Measurements from ENCODE around the gene AMOT.

- TF ChIP-seq CTCF (IDR thresholded peaks at IDR 0.05; ENCODE audit: poor library complexity, severe bottlenecking) (no peak), RAD21 (conservative IDR thresholded peaks at IDR 0.05) (no peak), EZH2 (IDR thresholded peaks at IDR 0.05; ENCODE audit: borderline replicate concordance, insufficient read depth, low read length, poor library complexity, severe bottlenecking) (no peak), POLR2AphosphoS5 (IDR thresholded peaks at IDR 0.05) (no peak), TAF1 (IDR thresholded peaks at IDR 0.05; ENCODE audit: low read depth) (no peak), EP300 (conservative IDR thresholded peaks at IDR 0.05; ENCODE audit: poor library complexity, severe bottlenecking) (no peak), MXI1 (conservative IDR thresholded peaks at IDR 0.05; ENCODE audit: poor library complexity, severe bottlenecking) (no peak), REST (IDR thresholded peaks at IDR 0.05; ENCODE audit: borderline replicate concordance) (no peak), SMC3 (conservative IDR thresholded peaks at IDR 0.05; ENCODE audit: poor library complexity) (no peak)
Observed at GRCh38 chrX:112803060-112803459, 37.6 kb downstream of the AMOT start.

All from neural cell (in vitro differentiated cells).